MCF 10A (cell line): ENCODE results near the gene REPS2. TPM values are rescaled to one million over a fixed set of nuclear protein-coding genes. Genes with fewer than 3 reads are reported as not detected.

Source experiments
- BruUV-seq: library from RNA; stranded (reverse); fragments of 400-500 nt; replicated peaks from 2 replicates; lab custom pipeline; 2021; lab: Mats Ljungman, UMichigan
- CTCF ChIA-PET: fragments of 300-600 bp; sonication (Branson Sonifier 250); formaldehyde crosslinking; extraction: SDS; loops from one replicate; lab custom pipeline; 2021; ENCODE audit warnings: antibody characterized with exemption, inconsistent platforms; lab: Yijun Ruan, JAX
- POLR2A ChIA-PET: fragments of 300-600, 350-650 bp; sonication (Branson Sonifier 250); formaldehyde crosslinking; extraction: SDS; loops from one replicate; lab custom pipeline; 2020; ENCODE audit warnings: antibody characterized with exemption, inconsistent platforms; lab: Yijun Ruan, JAX
- DNase-seq: peaks from one replicate; pipeline ENCODE4 v3.0.0-alpha.2; 2018; ENCODE audit not compliant: unreplicated experiment
- H3K27ac Mint-ChIP-seq: one replicate; pipeline ENCODE4 v1.8.0; 2022; ENCODE audit warnings: mild to moderate bottlenecking, low read depth, mixed read lengths; ENCODE audit not compliant: unreplicated experiment
- H3K27me3 Mint-ChIP-seq: one replicate; pipeline ENCODE4 v1.8.0; 2022; ENCODE audit warnings: mixed read lengths; ENCODE audit not compliant: insufficient read depth, unreplicated experiment
- H3K36me3 Mint-ChIP-seq: one replicate; pipeline ENCODE4 v1.8.0; 2022; ENCODE audit warnings: mild to moderate bottlenecking, moderate library complexity, mixed read lengths; ENCODE audit not compliant: insufficient read depth, unreplicated experiment
- H3K4me1 Mint-ChIP-seq: one replicate; pipeline ENCODE4 v1.8.0; 2022; ENCODE audit warnings: mixed read lengths; ENCODE audit not compliant: insufficient read depth, unreplicated experiment
- H3K4me3 Mint-ChIP-seq: one replicate; pipeline ENCODE4 v1.8.0; 2022; ENCODE audit warnings: mild to moderate bottlenecking, moderate library complexity, mixed read lengths; ENCODE audit not compliant: unreplicated experiment
- H3K9me3 Mint-ChIP-seq: one replicate; pipeline ENCODE4 v1.8.0; 2022; ENCODE audit warnings: mixed read lengths; ENCODE audit not compliant: unreplicated experiment
- CTCF ChIP-seq: fragments of 200-600 bp; IDR thresholded peaks from one replicate; pipeline ENCODE4 v1.8.0; 2022; ENCODE audit warnings: antibody characterized with exemption, mild to moderate bottlenecking; ENCODE audit not compliant: unreplicated experiment
- intact Hi-C: fragments of 100-400 bp; cut with micrococcal nuclease; formaldehyde crosslinking; loops from 2 replicates; pipeline ENCODE4 v1.14.1; 2022
- total RNA-seq: library from RNA; stranded (reverse); gene quantifications from 2 replicates; pipeline ENCODE4 v1.2.3, GENCODE V29; 2022

Gene REPS2
- total RNA-seq, 1 experiment from 2014 or later, result 8.1 TPM

- H3K36me3 Mint-ChIP-seq, result no peaks in the 10 kb centered on the region
- peaks cover 36% of the 10 kb centered on the region for H3K27me3 Mint-ChIP-seq
- intact Hi-C loops, result no loop called here
- H3K9me3 Mint-ChIP-seq, result no peaks in the 10 kb centered on the region
- no TSS peak for BruUV-seq
- ChIA-PET POLR2A (no interaction called here), CTCF (no interaction called here)
- no peak overlapping the region for H3K4me3 Mint-ChIP-seq
- DNase-seq, result no peak
- no peaks in the 10 kb centered on the region for H3K4me1 Mint-ChIP-seq
- no peak for TF ChIP-seq CTCF
- no peak overlapping the region for H3K27ac Mint-ChIP-seq
Observed at GRCh38 chrX:17182317-17182716, 235.9 kb downstream of the REPS2 start.

DNA sequence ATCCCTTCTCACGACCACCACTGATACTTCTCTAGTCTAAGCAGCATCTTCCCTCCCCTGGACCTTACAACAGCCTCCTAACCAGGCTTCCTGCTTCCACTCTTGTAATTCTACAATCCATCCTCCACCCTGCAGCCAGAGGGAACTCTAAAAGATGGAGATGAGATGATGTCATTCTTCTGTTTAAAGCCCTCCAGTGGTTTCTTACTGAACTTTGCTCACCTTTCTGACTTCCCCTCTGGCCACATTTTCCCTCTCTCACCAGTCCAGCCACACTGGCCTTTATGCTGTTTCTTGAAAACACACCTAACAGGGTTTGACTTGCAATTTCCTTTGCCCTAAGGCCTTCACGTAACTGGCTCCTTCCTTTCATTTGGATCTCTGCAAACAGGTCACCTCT lies 237.1 kb downstream of the REPS2 start:
- Mint-ChIP-seq H3K9me3 (no peaks in the 10 kb centered on the region), H3K4me3 (no peak overlapping the region), H3K36me3 (no peaks in the 10 kb centered on the region), H3K27me3 (peaks cover 40% of the 10 kb centered on the region), H3K4me1 (no peaks in the 10 kb centered on the region), H3K27ac (no peak overlapping the region)
- TF ChIP-seq CTCF, result no peak
- DNase-seq, result no peak
- intact Hi-C loops, result no loop called here
- POLR2A ChIA-PET, result no interaction called here
- CTCF ChIA-PET, result no interaction called here
- BruUV-seq, result no TSS peak

- intact Hi-C loops, result no loop called here
- POLR2A ChIA-PET, result no interaction called here
- peaks cover 8% of the 10 kb centered on the region for H3K9me3 Mint-ChIP-seq
- H3K36me3 Mint-ChIP-seq, result no peaks in the 10 kb centered on the region
- no TSS peak for BruUV-seq
- TF ChIP-seq CTCF, result no peak
- H3K4me1 Mint-ChIP-seq, result no peaks in the 10 kb centered on the region
- H3K4me3 Mint-ChIP-seq, result no peak overlapping the region
- H3K27ac Mint-ChIP-seq, result no peak overlapping the region
- peaks cover 51% of the 10 kb centered on the region for H3K27me3 Mint-ChIP-seq
- CTCF ChIA-PET, result no interaction called here
- no peak for DNase-seq
Observed at GRCh38 chrX:17185431-17185830, 239.0 kb downstream of the REPS2 start.

- Mint-ChIP-seq H3K27me3 (peaks cover 53% of the 10 kb centered on the region), H3K4me1 (no peaks in the 10 kb centered on the region), H3K36me3 (no peaks in the 10 kb centered on the region), H3K4me3 (no peak overlapping the region), H3K27ac (no peak overlapping the region), H3K9me3 (peaks cover 8% of the 10 kb centered on the region)
- DNase-seq, result no peak
- no peak for TF ChIP-seq CTCF
- ChIA-PET POLR2A (no interaction called here), CTCF (interaction anchor here (0.6 to 1.5 kb wide), 2 partner anchors 57 to 1103 kb away, joined by 3 to 4 read pairs; no protein-coding TSS in a partner anchor)
- intact Hi-C loops, result no loop called here
- BruUV-seq, result no TSS peak
Observed at GRCh38 chrX:17187136-17187756, 240.8 kb downstream of the REPS2 start.
